VCaP (cell line): ENCODE data around the gene SHF.
"Not testable (repeated sequence)": the region's sequence is repeated elsewhere in the genome, so short reads cannot be mapped to it uniquely, and the experiment has no call there.

Source experiments
- H3K27ac ChIP-seq: fragments of 450-650 bp; 2 replicates; pipeline ENCODE4 v1.5.1; 2017
- TF ChIP-seq, protein P1 (sequence below): fragments of 450-650 bp; conservative IDR thresholded peaks from 2 replicates; pipeline ENCODE4 v1.5.1; 2017; ENCODE audit warnings: mild to moderate bottlenecking, moderate library complexity

Gene SHF

GRCh38 chr15:45140557-45141250 lies 47.1 kb downstream of the SHF start:
- TF ChIP-seq, protein P1, sequence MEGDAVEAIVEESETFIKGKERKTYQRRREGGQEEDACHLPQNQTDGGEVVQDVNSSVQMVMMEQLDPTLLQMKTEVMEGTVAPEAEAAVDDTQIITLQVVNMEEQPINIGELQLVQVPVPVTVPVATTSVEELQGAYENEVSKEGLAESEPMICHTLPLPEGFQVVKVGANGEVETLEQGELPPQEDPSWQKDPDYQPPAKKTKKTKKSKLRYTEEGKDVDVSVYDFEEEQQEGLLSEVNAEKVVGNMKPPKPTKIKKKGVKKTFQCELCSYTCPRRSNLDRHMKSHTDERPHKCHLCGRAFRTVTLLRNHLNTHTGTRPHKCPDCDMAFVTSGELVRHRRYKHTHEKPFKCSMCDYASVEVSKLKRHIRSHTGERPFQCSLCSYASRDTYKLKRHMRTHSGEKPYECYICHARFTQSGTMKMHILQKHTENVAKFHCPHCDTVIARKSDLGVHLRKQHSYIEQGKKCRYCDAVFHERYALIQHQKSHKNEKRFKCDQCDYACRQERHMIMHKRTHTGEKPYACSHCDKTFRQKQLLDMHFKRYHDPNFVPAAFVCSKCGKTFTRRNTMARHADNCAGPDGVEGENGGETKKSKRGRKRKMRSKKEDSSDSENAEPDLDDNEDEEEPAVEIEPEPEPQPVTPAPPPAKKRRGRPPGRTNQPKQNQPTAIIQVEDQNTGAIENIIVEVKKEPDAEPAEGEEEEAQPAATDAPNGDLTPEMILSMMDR: no peak

DNA sequence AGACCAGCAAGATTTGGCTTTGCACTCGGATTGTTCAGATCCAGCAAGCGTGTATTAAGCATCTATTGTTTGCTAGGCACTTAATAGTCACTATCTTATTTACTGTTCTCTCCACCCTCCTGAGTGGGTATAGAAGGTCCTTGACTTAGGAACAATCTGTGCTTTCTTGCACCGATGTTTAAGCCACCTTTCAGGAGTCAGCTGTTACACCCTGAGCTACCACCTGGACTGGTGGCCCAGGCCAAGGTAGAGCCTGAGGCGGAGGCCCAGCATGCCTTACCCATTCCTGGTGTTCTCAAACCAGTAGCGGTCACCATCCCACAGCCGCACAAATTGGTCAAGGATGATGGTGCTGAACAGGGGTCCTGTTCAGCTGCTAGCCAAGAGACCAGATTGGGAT lies 48.0 kb downstream of the SHF start:
- no peak overlapping the region; the same call in 1 of the 2 replicates for H3K27ac ChIP-seq

More at GRCh38 chr15:45140557-45141250, 47.1 kb downstream of the SHF start:
- no peak overlapping the region for H3K27ac ChIP-seq

GRCh38 chr15:45138814-45139765 lies 48.7 kb downstream of the SHF start:
- peak overlapping the region; percentile 34 for H3K27ac ChIP-seq
- TF ChIP-seq, protein P1: no peak

More for the DNA sequence above, 48.0 kb downstream of the SHF start:
- TF ChIP-seq, protein P1: no peak

GRCh38 chr15:45137703-45138102 lies 50.1 kb downstream of the SHF start:
- H3K27ac ChIP-seq: no peak overlapping the region
- TF ChIP-seq, protein P1: no peak

- TF ChIP-seq, protein P1: no peak
- H3K27ac ChIP-seq: no peak overlapping the region
These were observed 51.4 kb downstream of the SHF start for GRCh38 chr15:45136378-45136764.

DNA sequence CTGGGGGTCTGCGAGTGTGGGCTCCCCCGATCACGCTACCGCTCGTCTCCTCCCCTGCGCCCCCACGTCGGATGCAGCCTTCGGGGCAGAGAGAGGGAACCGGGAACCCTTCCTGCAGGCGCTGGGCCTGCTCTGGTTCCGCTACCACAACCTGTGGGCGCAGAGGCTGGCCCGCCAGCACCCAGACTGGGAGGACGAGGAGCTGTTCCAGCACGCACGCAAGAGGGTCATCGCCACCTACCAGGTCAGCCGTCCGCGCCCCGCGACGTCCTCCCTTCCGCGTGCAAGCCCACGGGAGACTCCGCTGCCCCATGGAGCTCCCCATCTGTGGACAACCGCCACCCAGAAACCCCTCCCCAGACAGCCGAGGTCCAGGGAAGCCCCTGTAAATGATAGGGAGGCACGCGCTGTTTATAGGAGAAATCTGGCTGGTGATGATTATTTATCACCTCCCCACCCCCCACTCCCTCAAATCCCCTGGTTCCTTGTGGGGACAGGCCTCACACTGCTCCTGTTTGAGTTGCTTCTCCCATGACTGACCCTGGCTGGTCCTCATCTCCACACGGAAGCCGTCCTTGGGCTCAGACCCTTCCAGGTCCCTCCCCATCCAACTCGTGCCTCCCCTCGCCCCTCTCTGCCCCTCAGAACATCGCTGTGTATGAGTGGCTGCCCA lies 51.9 kb downstream of the SHF start:
- not testable (repeated sequence) for H3K27ac ChIP-seq

DNA sequence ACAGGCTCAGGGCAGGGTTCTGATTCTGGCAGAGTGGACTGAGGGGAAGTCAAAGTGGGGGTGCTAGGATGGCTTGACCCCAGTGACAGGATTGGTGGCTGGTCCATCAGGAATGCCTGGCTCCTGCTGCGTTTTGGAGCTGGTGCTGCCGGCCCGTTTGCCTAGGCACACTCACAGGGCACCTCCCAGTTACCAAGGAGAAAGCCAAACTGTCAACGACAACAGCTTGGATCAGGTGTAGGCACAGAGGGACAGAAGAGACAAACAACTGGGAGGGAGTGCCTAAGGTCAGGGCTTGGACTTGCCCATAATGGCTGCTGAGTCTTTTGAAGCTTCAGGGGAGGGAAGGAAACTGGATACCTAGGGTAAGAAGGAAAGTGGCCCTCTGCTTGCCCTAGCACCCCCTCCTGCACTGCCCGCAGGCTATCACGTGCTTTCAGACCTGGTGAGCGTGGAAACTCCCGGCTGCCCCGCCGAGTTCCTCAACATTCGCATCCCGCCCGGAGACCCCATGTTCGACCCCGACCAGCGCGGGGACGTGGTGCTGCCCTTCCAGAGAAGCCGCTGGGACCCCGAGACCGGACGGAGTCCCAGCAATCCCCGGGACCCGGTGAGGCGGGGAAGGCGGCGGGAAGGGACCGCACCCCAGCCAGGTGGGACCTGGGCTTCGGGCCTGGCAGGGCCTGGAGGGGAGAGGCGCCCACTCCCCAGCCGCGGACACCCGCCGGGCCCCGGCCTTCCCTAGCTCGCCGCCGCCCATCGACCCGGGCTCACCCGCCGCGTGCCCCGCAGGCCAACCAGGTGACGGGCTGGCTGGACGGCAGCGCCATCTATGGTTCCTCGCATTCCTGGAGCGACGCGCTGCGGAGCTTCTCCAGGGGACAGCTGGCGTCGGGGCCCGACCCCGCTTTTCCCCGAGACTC lies 52.8 kb downstream of the SHF start:
- H3K27ac ChIP-seq: no peak overlapping the region
- TF ChIP-seq, protein P1: no peak
